Tibial artery (tissue), 4 donors: ENCODE data around the gene ERI3.

ENCODE experiments used
- DNase-seq, 2 donors: peaks; one replicate each; pipeline ENCODE4 v3.0.0-alpha.2; 2019
- H3K27ac ChIP-seq, 2 donors: fragments of 200-600 bp; sonication (generic) in 1 of 2; 1 replicate in 1 of 2; 2 replicates in 1 of 2; pipeline ENCODE4 v1.5.1; 2018 to 2019; ENCODE audit warnings: mild to moderate bottlenecking in 1 of 2
- H3K27me3 ChIP-seq, 2 donors: fragments of 200-600 bp; sonication (generic) in 1 of 2; one replicate each; pipeline versions ENCODE4 v1.5.1 to v1.6.0; 2016 to 2019
- H3K36me3 ChIP-seq, 3 donors: fragments of 200-600 bp; sonication (generic) in 2 of 3; one replicate each; pipeline ENCODE4 v1.5.1; 2016 to 2019; ENCODE audit warnings: mild to moderate bottlenecking in 2 of 3
- H3K4me1 ChIP-seq, 4 donors: fragments of 200-600 bp; sonication (generic) in 2 of 4; 1 replicate in 3 of 4; 2 replicates in 1 of 4; pipeline ENCODE4 v1.5.1; 2016 to 2019
- H3K4me3 ChIP-seq, 2 donors: fragments of 200-600 bp; sonication (generic) in 1 of 2; 1 replicate in 1 of 2; 2 replicates in 1 of 2; pipeline ENCODE4 v1.5.1; 2018 to 2019; ENCODE audit warnings: mild to moderate bottlenecking in 2 of 2
- H3K9me3 ChIP-seq, 3 donors: fragments of 200-600 bp; sonication (generic) in 1 of 3; one replicate each; pipeline ENCODE4 v1.5.1; 2016 to 2019
- CTCF ChIP-seq, 2 experiments: fragments of 200-600 bp in 1 of 2; fragments of 450-650 bp in 1 of 2; IDR thresholded peaks; one replicate each; pipeline ENCODE4 v1.5.1; 2017 to 2019; ENCODE audit warnings: antibody characterized with exemption in 2 of 2, mild to moderate bottlenecking in 1 of 2, moderate library complexity in 1 of 2
- intact Hi-C: fragments of 100-400 bp; cut with DNase I; formaldehyde crosslinking; loops from one replicate; pipeline ENCODE4 v1.15.0; 2023; ENCODE audit warnings: low total_unique reads

Gene ERI3

GRCh38 chr1:44222397-44223186 lies 132.5 kb downstream of the ERI3 start:
- Histone ChIP-seq H3K27me3 (no peaks in the 10 kb centered on the region), H3K27ac (no peak overlapping the region), H3K4me1 (no peaks in the 10 kb centered on the region), H3K4me3 (no peak overlapping the region), H3K9me3 (no peaks in the 10 kb centered on the region), H3K36me3 (peaks cover 33 to 56% (median 46%) of the 10 kb centered on the region in 3 donors)
- intact Hi-C loops: loop anchor here (10.0 kb wide), 1 partner anchor 272 kb away; no protein-coding TSS in a partner anchor
- TF ChIP-seq CTCF (IDR thresholded peaks at IDR 0.05): no peak
- DNase-seq: no peak

GRCh38 chr1:44221769-44222168 lies 133.3 kb downstream of the ERI3 start:
- Histone ChIP-seq H3K9me3 (no peaks in the 10 kb centered on the region), H3K27ac (no peak overlapping the region), H3K27me3 (no peaks in the 10 kb centered on the region), H3K36me3 (peaks cover 33 to 56% (median 46%) of the 10 kb centered on the region in 3 donors), H3K4me3 (no peak overlapping the region), H3K4me1 (no peaks in the 10 kb centered on the region)
- intact Hi-C loops: loop anchor here (10.0 kb wide), 1 partner anchor 273 kb away; no protein-coding TSS in a partner anchor
- DNase-seq: no peak
- no peak for TF ChIP-seq CTCF (IDR thresholded peaks at IDR 0.05)

- DNase-seq: no peak
- Histone ChIP-seq H3K36me3 (peaks cover 33 to 66% (median 46%) of the 10 kb centered on the region in 3 donors), H3K4me3 (no peak overlapping the region), H3K4me1 (no peaks in the 10 kb centered on the region), H3K27me3 (no peaks in the 10 kb centered on the region), H3K27ac (no peak overlapping the region), H3K9me3 (no peaks in the 10 kb centered on the region)
- no peak for TF ChIP-seq CTCF (IDR thresholded peaks at IDR 0.05)
- intact Hi-C loops: loop anchor here (10.0 kb wide), 1 partner anchor 274 kb away; no protein-coding TSS in a partner anchor
Observed at GRCh38 chr1:44220755-44221154, 134.3 kb downstream of the ERI3 start.

GRCh38 chr1:44220001-44220751 lies 134.9 kb downstream of the ERI3 start:
- intact Hi-C loops: loop anchor here (10.0 kb wide), 1 partner anchor 275 kb away; no protein-coding TSS in a partner anchor
- no peak overlapping the region for H3K4me3 ChIP-seq
- DNase-seq: peak in 1 of 2 donors; percentile 61
- no peaks in the 10 kb centered on the region for H3K9me3 ChIP-seq
- peaks cover 33 to 72% (median 46%) of the 10 kb centered on the region in 3 donors for H3K36me3 ChIP-seq
- H3K4me1 ChIP-seq: no peaks in the 10 kb centered on the region
- H3K27ac ChIP-seq: no peak overlapping the region
- no peak for TF ChIP-seq CTCF (IDR thresholded peaks at IDR 0.05)
- no peaks in the 10 kb centered on the region for H3K27me3 ChIP-seq

- Histone ChIP-seq H3K36me3 (peaks cover 33 to 79% (median 46%) of the 10 kb centered on the region in 3 donors), H3K4me1 (peaks cover 0 to 7% (median 5%) of the 10 kb centered on the region in 4 donors), H3K27ac (no peak overlapping the region), H3K27me3 (no peaks in the 10 kb centered on the region), H3K9me3 (no peaks in the 10 kb centered on the region), H3K4me3 (no peak overlapping the region)
- intact Hi-C loops: loop anchor here (2.0 to 10.0 kb wide), 4 partner anchors 98 to 433 kb away; partner anchors contain the start of gene RNF220
- DNase-seq: no peak
- no peak for TF ChIP-seq CTCF (IDR thresholded peaks at IDR 0.05)
Observed at GRCh38 chr1:44219301-44219626, 135.8 kb downstream of the ERI3 start.
